GM12801 (cell line): ENCODE results near the gene ZC3H18.

Experiments
- TF ChIP-seq, protein P1 (sequence below): IDR thresholded peaks from one replicate; pipeline ENCODE4 v1.5.1; 2011; ENCODE audit warnings: control low read depth; ENCODE audit not compliant: insufficient read length; ENCODE audit errors: extremely low read depth

The ZC3H18 gene

DNA sequence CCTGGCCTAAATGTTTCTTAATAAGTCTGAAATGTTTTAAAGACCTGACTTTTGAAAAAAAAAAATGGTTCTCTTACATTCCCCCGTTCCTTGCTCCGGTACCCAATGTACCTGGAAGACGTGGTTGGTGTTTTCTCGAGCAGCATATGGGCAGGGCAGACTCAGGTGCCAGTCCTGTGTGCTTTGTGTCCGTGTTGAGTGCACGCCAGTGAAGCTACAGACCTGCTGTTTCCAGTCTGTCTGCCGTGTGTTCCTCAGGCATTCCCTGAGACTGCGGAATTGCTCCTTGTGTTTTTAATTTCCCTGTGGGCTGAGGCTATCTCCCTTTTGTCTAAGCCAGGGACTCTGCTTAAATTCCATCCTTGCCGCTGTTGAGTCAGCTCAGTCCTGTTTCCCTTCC, 56.4 kb downstream of the ZC3H18 start:
- TF ChIP-seq, protein P1, sequence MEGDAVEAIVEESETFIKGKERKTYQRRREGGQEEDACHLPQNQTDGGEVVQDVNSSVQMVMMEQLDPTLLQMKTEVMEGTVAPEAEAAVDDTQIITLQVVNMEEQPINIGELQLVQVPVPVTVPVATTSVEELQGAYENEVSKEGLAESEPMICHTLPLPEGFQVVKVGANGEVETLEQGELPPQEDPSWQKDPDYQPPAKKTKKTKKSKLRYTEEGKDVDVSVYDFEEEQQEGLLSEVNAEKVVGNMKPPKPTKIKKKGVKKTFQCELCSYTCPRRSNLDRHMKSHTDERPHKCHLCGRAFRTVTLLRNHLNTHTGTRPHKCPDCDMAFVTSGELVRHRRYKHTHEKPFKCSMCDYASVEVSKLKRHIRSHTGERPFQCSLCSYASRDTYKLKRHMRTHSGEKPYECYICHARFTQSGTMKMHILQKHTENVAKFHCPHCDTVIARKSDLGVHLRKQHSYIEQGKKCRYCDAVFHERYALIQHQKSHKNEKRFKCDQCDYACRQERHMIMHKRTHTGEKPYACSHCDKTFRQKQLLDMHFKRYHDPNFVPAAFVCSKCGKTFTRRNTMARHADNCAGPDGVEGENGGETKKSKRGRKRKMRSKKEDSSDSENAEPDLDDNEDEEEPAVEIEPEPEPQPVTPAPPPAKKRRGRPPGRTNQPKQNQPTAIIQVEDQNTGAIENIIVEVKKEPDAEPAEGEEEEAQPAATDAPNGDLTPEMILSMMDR: no peak

DNA sequence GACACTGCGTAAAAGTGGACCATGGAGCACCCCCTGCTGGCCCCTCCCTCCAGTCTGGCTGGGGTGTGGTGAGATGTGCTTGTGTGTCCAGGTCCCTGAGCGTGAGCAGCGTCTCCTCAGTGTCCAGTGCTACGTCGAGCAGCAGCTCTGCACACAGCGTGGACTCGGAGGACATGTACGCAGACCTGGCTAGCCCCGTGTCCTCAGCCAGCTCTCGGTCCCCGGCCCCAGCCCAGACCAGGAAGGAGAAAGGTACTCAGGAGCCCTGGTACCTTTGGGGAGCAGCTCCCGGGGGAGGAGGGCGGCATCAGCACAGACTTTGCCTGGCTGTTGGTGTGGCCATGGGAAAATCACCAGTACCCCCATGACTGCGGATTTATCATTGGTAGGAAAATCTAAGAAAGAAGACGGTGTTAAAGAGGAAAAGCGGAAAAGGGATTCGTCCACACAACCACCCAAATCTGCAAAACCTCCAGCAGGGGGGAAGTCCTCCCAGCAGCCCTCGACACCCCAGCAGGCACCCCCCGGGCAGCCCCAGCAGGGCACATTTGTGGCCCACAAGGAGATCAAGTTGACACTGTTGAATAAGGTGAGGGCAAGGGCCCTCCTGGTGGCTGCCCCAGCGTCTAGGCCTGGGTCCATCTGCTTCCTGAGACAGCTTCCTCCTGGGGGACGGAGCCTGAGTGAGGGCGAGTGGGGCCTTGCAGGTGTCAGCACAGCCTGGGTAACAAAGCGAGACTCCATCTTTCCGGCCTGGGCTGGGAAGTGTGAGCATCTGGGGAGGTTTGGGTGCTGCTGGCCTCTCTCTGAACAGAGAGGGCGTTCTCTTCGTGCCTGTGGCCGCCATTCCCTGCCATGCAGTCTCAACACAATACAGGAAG, 57.6 kb downstream of the ZC3H18 start:
- TF ChIP-seq, protein P1: no peak

DNA sequence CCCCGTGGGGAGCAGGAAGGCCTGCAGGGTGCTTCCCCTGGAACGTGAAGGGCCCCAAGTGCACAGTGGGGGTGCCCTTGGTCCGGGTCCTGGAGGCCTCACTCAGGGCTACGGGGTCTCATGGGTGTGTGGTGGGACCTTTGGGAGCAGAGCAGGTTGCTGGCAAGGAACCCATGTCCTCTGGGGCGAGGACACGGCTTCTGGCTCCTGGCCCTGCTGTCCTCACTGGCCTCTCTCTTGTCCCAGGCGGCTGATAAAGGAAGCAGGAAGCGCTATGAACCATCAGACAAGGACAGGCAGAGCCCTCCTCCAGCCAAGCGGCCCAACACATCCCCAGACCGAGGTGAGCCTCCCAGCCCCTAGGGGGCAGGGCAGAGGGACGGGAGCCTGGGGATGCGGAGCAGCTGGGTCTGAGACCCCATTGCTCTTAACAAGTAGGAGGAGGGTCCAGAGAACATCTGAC, 58.3 kb downstream of the ZC3H18 start:
- TF ChIP-seq, protein P1: no peak

DNA sequence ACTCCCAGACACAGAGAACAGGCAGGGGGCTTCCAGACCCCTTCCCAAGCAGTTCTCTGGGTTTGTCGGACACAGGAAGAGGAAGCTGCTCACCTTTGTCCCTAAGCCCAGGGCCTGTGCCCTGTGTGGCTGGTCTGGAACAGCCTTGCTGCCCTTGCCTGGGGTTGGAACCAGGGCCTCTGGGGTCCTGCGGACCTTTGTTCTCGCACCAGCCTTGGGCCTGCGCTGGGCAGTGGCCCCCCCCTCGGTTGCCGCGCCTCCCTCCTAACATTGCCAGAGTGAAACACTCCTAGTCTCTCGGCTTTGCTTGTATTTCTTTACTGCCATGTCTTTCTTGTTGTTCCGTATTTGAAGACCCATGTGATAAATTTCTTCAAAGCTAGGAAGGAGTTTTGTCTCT, 59.6 kb downstream of the ZC3H18 start:
- TF ChIP-seq, protein P1: no peak

DNA sequence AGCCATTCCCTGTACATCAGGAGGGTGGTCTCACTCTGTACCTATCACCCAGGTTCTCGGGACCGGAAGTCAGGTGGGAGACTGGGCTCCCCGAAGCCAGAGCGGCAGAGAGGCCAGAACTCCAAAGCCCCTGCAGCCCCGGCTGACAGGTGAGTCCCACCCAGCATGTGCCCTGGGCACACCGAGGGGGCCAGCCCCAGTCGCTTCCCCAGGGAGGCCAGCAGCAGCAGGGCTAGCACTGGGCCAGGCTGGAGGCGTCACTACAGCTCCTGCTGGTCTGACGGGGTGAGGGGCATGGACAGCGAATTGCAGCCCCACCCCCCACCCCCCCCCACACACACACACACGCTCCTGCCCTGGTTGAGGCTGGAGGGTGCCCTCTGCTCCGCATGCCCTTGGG, 60.2 kb downstream of the ZC3H18 start:
- TF ChIP-seq, protein P1: no peak

DNA sequence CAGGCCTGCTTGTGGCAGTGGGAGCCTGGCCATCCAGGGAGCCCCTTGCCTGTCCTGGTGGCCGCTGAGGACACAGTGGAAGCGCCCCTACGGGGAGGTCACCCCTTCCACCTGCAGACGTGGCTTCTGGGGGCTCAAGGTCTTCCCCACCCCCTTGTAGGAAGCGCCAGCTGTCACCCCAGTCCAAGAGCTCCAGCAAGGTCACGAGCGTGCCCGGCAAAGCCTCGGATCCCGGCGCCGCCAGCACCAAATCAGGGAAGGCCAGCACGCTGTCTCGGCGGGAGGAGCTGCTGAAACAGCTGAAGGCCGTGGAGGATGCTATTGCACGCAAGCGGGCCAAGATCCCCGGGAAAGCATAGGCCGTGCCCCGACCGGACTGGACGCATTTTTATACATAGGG, 60.7 kb downstream of the ZC3H18 start:
- TF ChIP-seq, protein P1: no peak

DNA sequence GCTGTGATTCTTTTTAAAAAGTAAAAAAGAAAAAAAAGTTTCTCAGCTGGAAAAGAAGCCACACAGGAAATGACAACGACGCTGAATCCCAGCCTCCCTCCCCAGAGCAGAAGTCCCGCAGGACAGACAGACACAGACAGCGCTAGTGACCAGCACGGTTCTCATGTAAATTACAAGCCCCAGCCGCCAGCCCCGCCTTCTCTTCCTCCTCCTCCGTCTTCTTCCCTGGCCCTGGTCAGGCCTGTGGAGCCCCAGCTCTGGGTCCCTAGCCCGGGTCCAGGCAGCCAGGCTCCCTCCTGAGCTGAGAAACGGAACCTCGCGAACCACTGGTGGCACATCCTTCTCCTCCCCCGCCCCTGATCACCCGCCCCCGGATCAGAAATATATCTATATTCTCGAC, 61.2 kb downstream of the ZC3H18 start:
- TF ChIP-seq, protein P1: no peak
